ENCODE results near the gene PGP.

DNA sequence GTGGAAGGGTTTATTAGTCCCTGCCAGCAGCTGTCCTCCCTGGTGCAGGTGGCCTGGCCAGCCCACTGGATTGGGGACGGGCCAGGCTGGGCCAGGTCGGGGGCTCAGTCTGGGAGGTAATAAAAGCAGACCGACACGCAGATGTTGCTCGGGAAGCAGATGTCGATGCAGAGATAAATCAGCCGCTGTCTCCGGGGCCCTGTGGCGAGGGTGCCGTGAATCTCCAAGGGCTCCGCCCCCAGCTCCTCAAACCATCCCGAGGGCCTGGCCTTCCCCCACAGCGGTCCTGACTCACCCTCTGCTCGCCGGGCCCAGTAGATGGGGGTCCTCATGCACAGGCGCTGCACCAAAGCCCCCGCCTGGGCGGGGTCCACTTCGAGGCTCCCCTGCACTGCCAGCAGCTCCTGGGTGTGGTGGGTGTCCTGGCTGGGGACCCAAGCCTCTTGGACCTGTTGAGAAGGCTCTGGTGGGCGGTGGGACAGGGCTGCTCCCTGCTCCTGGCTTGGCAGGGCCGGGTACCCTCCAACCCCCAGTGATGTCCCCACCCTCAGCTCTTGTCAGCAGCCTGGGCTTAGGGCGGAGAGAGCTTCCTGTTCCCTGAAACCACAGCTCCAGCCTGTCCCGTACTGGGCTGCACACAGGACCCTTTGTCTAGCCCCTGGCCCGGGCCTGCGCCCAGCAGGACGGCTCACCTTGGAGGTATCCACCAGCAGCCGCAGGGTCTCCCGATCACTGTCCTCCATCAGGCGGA, 5.2 kb downstream of the PGP start:
- TF ChIP-seq POLR2A (IDR thresholded peaks at IDR 0.05) (no peak), POLR2AphosphoS5 (IDR thresholded peaks at IDR 0.05) (no peak), EP300 (IDR thresholded peaks at IDR 0.05) (no peak)
- TF ChIP-seq, protein P1, sequence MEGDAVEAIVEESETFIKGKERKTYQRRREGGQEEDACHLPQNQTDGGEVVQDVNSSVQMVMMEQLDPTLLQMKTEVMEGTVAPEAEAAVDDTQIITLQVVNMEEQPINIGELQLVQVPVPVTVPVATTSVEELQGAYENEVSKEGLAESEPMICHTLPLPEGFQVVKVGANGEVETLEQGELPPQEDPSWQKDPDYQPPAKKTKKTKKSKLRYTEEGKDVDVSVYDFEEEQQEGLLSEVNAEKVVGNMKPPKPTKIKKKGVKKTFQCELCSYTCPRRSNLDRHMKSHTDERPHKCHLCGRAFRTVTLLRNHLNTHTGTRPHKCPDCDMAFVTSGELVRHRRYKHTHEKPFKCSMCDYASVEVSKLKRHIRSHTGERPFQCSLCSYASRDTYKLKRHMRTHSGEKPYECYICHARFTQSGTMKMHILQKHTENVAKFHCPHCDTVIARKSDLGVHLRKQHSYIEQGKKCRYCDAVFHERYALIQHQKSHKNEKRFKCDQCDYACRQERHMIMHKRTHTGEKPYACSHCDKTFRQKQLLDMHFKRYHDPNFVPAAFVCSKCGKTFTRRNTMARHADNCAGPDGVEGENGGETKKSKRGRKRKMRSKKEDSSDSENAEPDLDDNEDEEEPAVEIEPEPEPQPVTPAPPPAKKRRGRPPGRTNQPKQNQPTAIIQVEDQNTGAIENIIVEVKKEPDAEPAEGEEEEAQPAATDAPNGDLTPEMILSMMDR (IDR thresholded peaks at IDR 0.05): no peak
